ENCODE results near the gene PLD3.

DNA sequence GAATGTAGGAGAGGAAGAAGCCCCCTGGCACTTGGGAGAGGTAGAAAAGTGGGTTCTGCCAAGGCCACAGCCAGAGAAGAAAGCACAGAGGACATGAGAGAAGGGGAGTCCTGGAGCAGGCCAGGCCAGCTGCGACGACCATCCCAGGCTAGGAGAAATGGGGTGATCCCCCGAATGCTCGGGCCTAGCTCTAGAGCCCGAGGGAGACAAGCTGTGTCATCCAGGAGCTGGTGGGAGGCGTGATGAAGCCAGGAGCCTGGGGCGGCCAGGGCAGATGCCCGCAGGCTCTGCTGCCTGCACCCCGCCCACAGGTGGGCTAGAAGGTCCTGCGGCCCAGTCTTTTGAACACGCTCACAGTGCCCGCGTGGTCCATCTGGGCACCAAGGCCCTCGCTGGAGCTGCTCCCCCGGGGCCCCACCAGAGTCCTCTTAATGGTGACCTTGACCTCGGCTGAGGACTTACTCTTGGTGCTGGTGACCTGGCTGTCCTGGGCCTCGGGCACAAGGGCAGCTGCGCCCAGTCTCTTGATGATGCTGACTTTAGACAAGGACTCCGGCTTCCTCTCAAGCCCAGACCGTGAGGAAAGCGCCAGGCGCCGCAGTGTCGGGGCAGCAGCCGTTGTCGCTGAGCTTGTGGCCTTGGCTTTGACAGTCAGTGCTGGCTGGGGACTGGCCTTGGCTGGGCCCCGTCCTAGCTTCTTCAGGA lies 26.8 kb upstream of the PLD3 start:
- TF ChIP-seq POLR2A (IDR thresholded peaks at IDR 0.05; ENCODE audit: low read depth, low read length) (no peak), POLR2AphosphoS5 (IDR thresholded peaks at IDR 0.05; ENCODE audit: low read depth, low read length) (no peak), TAF1 (IDR thresholded peaks at IDR 0.05; ENCODE audit: borderline replicate concordance, low read depth, low read length) (no peak)
